ENCODE data around the gene CDC42EP5.

DNA sequence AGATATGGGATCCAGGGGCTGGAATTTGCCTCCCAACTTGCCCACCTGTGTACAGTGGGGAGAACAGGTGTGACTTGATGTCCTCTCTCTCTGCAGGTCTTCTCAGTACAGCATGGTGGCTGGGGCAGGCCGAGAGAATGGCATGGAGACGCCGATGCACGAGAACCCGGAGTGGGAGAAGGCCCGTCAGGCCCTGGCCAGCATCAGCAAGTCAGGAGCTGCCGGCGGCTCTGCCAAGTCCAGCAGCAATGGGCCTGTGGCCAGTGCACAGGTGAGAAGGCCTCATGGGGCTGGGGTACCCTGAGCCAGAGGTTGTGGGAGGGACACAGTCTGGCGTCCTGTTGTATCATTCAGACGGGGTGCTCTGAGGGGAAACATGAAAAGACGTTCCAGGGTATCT, 21.1 kb downstream of the CDC42EP5 start:
- TF ChIP-seq, protein P1, sequence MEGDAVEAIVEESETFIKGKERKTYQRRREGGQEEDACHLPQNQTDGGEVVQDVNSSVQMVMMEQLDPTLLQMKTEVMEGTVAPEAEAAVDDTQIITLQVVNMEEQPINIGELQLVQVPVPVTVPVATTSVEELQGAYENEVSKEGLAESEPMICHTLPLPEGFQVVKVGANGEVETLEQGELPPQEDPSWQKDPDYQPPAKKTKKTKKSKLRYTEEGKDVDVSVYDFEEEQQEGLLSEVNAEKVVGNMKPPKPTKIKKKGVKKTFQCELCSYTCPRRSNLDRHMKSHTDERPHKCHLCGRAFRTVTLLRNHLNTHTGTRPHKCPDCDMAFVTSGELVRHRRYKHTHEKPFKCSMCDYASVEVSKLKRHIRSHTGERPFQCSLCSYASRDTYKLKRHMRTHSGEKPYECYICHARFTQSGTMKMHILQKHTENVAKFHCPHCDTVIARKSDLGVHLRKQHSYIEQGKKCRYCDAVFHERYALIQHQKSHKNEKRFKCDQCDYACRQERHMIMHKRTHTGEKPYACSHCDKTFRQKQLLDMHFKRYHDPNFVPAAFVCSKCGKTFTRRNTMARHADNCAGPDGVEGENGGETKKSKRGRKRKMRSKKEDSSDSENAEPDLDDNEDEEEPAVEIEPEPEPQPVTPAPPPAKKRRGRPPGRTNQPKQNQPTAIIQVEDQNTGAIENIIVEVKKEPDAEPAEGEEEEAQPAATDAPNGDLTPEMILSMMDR (IDR thresholded peaks at IDR 0.05), result no peak
- TF ChIP-seq POLR2A (IDR thresholded peaks at IDR 0.05), result no peak

All from esophagus squamous epithelium (tissue), 4 donors.